ENCODE results near the gene NFIL3. TPM values are rescaled to one million over a fixed set of nuclear protein-coding genes. Genes with fewer than 3 reads are reported as not detected.
"Not testable (repeated sequence)": the region's sequence is repeated elsewhere in the genome, so short reads cannot be mapped to it uniquely, and the experiment has no call there.

NFIL3 gene, protein sequence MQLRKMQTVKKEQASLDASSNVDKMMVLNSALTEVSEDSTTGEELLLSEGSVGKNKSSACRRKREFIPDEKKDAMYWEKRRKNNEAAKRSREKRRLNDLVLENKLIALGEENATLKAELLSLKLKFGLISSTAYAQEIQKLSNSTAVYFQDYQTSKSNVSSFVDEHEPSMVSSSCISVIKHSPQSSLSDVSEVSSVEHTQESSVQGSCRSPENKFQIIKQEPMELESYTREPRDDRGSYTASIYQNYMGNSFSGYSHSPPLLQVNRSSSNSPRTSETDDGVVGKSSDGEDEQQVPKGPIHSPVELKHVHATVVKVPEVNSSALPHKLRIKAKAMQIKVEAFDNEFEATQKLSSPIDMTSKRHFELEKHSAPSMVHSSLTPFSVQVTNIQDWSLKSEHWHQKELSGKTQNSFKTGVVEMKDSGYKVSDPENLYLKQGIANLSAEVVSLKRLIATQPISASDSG
- 10 to 100 TPM; 26.7 to 44.5 (median 32.2) TPM for total RNA-seq
- 43.7 TPM for polyA plus RNA-seq
- long read RNA-seq, donor 1, transcript NFIL3-201 (2 exons, 2,085 nt): major isoform, 66 of 77 reads
- long read RNA-seq, donor 1, partial matches to known transcripts: 5 of 77 reads
- long read RNA-seq, donor 1, other reads (novel, unspliced or antisense): 6 of 77 reads
- long read RNA-seq, donor 2, transcript NFIL3-201 (2 exons, 2,085 nt): major isoform, 25 of 37 reads
- long read RNA-seq, donor 2, partial matches to known transcripts: 4 of 37 reads
- long read RNA-seq, donor 2, other reads (novel, unspliced or antisense): 8 of 37 reads
- long read RNA-seq, donor 3, transcript NFIL3-201 (2 exons, 2,085 nt): major isoform, 14 of 47 reads
- long read RNA-seq, donor 3, partial matches to known transcripts: 0 of 47 reads
- long read RNA-seq, donor 3, other reads (novel, unspliced or antisense): 33 of 47 reads
- long read RNA-seq, donor 4, transcript NFIL3-201 (2 exons, 2,085 nt): major isoform, 23 of 27 reads
- long read RNA-seq, donor 4, partial matches to known transcripts: 0 of 27 reads
- long read RNA-seq, donor 4, other reads (novel, unspliced or antisense): 4 of 27 reads

DNA sequence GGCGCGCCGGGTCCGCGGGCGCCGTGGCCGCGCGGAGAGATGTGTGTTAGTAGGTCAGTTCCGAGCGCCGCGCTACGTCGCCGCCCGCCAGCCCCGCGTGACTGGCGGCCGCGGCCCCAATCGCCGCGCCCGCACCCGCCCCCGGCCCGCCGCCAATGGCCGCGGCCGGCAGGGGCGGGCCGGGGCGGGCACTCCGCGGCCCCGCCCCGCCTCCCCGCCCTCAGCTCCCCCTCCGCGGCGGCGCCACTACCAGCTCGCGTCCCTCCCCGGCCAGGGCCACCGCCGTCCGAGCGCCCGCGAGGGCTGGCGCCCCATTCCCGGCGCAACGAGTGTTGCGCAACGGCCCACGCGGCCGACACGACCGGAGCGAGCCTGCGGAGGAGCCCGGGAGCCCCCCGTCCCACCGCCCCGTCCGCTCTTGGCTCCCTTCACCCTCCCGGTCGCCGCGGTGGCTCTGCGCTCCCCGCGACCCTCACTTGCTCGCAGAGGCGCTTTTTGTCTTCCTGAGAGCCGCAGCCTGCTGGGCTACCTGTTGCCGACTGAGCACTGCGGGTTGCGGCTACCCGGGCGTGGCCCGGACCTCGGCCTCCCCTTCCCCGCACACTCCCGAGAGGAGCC lies at the start of gene NFIL3:
TSS of gene NFIL3 (minus strand) at position 48 of the 618 bp plus-strand sequence. CDS start 13,098 bp downstream, outside the sequence.
- no peaks in the 10 kb centered on the region for H3K27me3 ChIP-seq (ENCODE audit: control insufficient read depth, insufficient read depth)
- peak within 1 kb of the TSS; percentile 98 for H3K27ac ChIP-seq (ENCODE audit: low read length)
- peaks cover 9% of the 10 kb centered on the region for H3K4me1 ChIP-seq (ENCODE audit: control insufficient read depth, insufficient read depth, low read length)
- ATAC-seq (peak; percentile 91 to 93), DNase-seq (peak; percentile 89 to 94 (median 94))
- intact Hi-C loops (cut with DNase I): loop anchor here (5.0 to 10.0 kb wide), 6 partner anchors 59 to 389 kb away; partner anchors contain the start of gene AUH (in 2 of the 4)
- under 1% methylated on average over 92 of the region's 92 CpGs for WGBS
- no peaks in the 10 kb centered on the region for H3K9me3 ChIP-seq (ENCODE audit: control insufficient read depth, low read length)
- peak within 1 kb of the TSS; percentile 100 for H3K4me3 ChIP-seq (ENCODE audit: low read length)

DNA sequence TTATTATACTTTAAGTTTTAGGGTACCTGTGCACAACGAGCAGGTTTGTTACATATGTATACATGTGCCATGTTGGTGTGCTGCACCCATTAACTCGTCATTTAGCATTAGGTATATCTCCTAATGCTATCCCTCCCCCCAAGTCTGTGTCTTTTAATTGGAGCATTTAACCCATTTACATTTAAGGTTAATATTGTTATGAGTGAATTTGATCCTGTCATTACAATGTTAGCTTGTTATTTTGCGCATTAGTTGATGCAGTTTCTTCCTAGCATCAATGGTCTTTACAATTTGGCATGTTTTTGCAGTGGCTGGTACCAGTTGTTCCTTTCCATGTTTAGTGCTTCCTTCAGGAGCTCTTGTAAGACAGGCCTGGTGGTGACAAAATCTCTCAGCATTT lies 47.9 kb upstream of the NFIL3 start:
- H3K27ac ChIP-seq (ENCODE audit: low read length); intact Hi-C loops (cut with DNase I); H3K4me1 ChIP-seq (ENCODE audit: control insufficient read depth, insufficient read depth, low read length); H3K9me3 ChIP-seq (ENCODE audit: control insufficient read depth, low read length); DNase-seq; ATAC-seq; H3K27me3 ChIP-seq (ENCODE audit: control insufficient read depth, insufficient read depth); H3K4me3 ChIP-seq (ENCODE audit: low read length): not testable (repeated sequence)
- 83% methylated on average over 3 of the region's 3 CpGs for WGBS

DNA sequence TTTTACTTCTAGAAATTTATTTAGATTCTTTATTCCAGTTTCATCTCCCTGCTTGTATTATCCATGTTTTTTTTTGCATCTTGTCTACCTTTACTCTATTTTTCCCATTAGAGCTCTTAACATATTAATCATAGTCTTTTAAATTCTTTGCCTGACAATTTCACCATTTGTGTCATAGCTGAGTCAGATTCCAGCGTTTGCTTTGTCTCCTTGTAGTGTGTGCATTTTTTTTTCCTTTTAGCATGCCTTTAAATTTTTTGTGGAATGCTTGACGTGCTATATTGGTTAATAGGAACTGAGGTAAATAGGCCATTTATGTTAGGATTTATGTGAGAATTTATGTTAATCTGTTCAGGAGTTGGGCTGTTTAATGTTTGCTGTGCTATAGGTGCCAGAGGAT lies 41.8 kb upstream of the NFIL3 start:
- Histone ChIP-seq H3K27me3 (ENCODE audit: control insufficient read depth, insufficient read depth) (no peaks in the 10 kb centered on the region), H3K9me3 (ENCODE audit: control insufficient read depth, low read length) (no peaks in the 10 kb centered on the region), H3K4me1 (ENCODE audit: control insufficient read depth, insufficient read depth, low read length) (no peaks in the 10 kb centered on the region), H3K27ac (ENCODE audit: low read length) (no peak overlapping the region), H3K4me3 (ENCODE audit: low read length) (no peak overlapping the region)
- ATAC-seq (no peak), DNase-seq (no peak)
- intact Hi-C loops (cut with DNase I): no loop called here
- WGBS: 88% methylated on average over 2 of the region's 2 CpGs

GRCh38 chr9:91458906-91459305 lies 35.3 kb upstream of the NFIL3 start:
- WGBS: 82% methylated on average over 2 of the region's 2 CpGs
- no peak overlapping the region for H3K27ac ChIP-seq (ENCODE audit: low read length)
- intact Hi-C loops (cut with DNase I): loop anchor here in 1 of 4 donors (10.0 kb wide), 1 partner anchor 56 kb away; no protein-coding TSS in a partner anchor
- ATAC-seq: no peak
- no peaks in the 10 kb centered on the region for H3K9me3 ChIP-seq (ENCODE audit: control insufficient read depth, low read length)
- DNase-seq: no peak
- no peaks in the 10 kb centered on the region for H3K4me1 ChIP-seq (ENCODE audit: control insufficient read depth, insufficient read depth, low read length)
- no peak overlapping the region for H3K4me3 ChIP-seq (ENCODE audit: low read length)
- no peaks in the 10 kb centered on the region for H3K27me3 ChIP-seq (ENCODE audit: control insufficient read depth, insufficient read depth)

GRCh38 chr9:91452844-91453243 lies 29.2 kb upstream of the NFIL3 start:
- no peak for ATAC-seq
- no peak for DNase-seq
- WGBS: 93% methylated on average over 1 of the region's 1 CpG
- H3K27ac ChIP-seq (ENCODE audit: low read length): no peak overlapping the region
- H3K27me3 ChIP-seq (ENCODE audit: control insufficient read depth, insufficient read depth): no peaks in the 10 kb centered on the region
- no peaks in the 10 kb centered on the region for H3K4me1 ChIP-seq (ENCODE audit: control insufficient read depth, insufficient read depth, low read length)
- intact Hi-C loops (cut with DNase I): loop anchor here in 1 of 4 donors (10.0 kb wide), 1 partner anchor 62 kb away; no protein-coding TSS in a partner anchor
- H3K4me3 ChIP-seq (ENCODE audit: low read length): no peak overlapping the region
- H3K9me3 ChIP-seq (ENCODE audit: control insufficient read depth, low read length): no peaks in the 10 kb centered on the region

DNA sequence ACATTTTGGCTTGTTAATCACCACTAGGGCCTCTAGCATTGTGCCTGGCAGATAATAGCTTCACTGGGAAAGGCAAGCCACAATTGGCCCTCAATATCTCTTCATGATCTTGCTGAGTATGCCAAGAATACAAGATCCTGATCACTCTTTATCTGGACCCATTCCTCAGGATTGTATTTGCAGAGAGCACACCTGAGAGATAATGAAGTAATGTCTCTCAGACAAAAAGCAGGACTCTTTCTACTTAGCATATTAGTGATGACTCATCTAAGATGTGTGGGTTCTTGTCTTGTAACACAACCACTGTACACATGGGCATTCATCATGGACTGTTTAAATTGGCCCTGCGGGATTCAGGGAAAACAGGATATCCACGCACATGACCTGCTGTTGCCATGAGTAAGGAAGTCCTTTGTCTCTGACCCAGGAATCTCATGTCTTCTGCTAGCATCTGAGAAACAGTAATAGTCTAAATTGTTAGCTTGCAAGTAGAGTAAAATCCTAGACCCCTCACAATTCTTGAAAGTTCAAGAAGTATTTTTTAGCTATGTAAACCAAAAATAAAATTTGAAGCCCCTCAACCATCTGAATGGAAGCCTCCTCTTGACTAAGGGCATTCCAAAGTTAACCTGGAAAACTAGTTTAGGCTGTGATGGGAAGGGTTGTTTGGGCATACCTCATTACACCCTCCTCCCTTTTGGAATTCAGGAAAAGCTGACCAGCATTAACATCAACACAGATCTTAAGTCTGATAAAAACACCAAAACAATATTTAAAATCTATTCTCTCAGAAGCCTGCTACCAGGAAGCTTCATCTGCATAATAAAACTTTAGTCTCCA lies 28.0 kb upstream of the NFIL3 start:
- no peak for ATAC-seq
- 81% methylated on average over 2 of the region's 2 CpGs for WGBS
- Histone ChIP-seq H3K4me3 (ENCODE audit: low read length) (no peak overlapping the region), H3K4me1 (ENCODE audit: control insufficient read depth, insufficient read depth, low read length) (no peaks in the 10 kb centered on the region), H3K9me3 (ENCODE audit: control insufficient read depth, low read length) (no peaks in the 10 kb centered on the region), H3K27me3 (ENCODE audit: control insufficient read depth, insufficient read depth) (no peaks in the 10 kb centered on the region), H3K27ac (ENCODE audit: low read length) (no peak overlapping the region)
- no peak for DNase-seq
- intact Hi-C loops (cut with DNase I): loop anchor here in 1 of 4 donors (10.0 kb wide), 1 partner anchor 63 kb away; no protein-coding TSS in a partner anchor

DNA sequence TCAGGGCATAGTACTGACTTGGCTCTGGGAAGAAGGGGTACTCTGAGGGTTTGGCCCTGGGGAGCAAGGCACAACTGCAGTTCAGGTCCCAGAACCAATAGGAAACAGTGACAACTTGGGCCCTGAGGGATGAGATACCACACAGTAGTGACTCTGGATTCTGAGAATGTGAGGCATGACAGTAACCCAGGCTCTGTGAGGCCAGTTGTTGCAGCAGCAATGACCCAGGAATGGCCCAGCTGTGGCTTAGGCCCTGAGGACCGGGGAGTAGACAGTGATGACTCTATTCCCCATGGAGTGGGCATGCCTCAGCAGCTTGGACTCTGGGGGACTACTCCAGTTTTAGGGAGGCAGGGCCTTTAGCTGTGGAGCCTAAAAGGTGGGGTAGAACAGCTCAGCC lies 21.5 kb upstream of the NFIL3 start:
- DNase-seq (no peak), ATAC-seq (no peak)
- H3K27ac ChIP-seq (ENCODE audit: low read length): no peak overlapping the region
- intact Hi-C loops (cut with DNase I): no loop called here
- H3K4me3 ChIP-seq (ENCODE audit: low read length): no peak overlapping the region
- no peaks in the 10 kb centered on the region for H3K9me3 ChIP-seq (ENCODE audit: control insufficient read depth, low read length)
- WGBS: 83% methylated on average over 1 of the region's 1 CpG
- no peaks in the 10 kb centered on the region for H3K4me1 ChIP-seq (ENCODE audit: control insufficient read depth, insufficient read depth, low read length)
- no peaks in the 10 kb centered on the region for H3K27me3 ChIP-seq (ENCODE audit: control insufficient read depth, insufficient read depth)

DNA sequence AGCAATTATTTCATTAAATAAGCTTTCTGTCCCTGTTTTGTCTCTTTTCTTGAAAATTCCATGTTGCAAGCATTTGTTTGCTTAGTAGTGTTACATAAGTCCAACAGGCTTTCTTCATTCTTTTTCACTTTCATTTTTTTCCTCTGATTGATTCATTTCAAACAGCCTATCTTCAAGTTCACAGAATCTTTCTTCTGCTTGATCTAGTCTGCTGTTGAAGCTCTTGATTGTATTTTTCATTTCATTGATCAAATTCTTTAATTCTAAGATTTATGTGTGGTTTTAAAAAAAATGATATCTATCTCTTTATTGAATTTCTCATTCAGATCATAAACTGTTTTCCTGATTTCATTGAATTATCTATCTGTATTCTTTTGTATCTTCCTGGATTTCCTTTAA lies 20.4 kb upstream of the NFIL3 start:
- Histone ChIP-seq H3K4me3 (ENCODE audit: low read length) (no peak overlapping the region), H3K27ac (ENCODE audit: low read length) (no peak overlapping the region), H3K9me3 (ENCODE audit: control insufficient read depth, low read length) (no peaks in the 10 kb centered on the region), H3K27me3 (ENCODE audit: control insufficient read depth, insufficient read depth) (no peaks in the 10 kb centered on the region), H3K4me1 (ENCODE audit: control insufficient read depth, insufficient read depth, low read length) (no peaks in the 10 kb centered on the region)
- no peak for DNase-seq
- ATAC-seq: no peak
- intact Hi-C loops (cut with DNase I): no loop called here

GRCh38 chr9:91443321-91443993 lies 19.8 kb upstream of the NFIL3 start:
- no peaks in the 10 kb centered on the region for H3K27me3 ChIP-seq (ENCODE audit: control insufficient read depth, insufficient read depth)
- DNase-seq (no peak), ATAC-seq (no peak)
- H3K4me1 ChIP-seq (ENCODE audit: control insufficient read depth, insufficient read depth, low read length): no peaks in the 10 kb centered on the region
- no peak overlapping the region for H3K27ac ChIP-seq (ENCODE audit: low read length)
- H3K4me3 ChIP-seq (ENCODE audit: low read length): no peak overlapping the region
- 80% methylated on average over 8 of the region's 8 CpGs for WGBS
- intact Hi-C loops (cut with DNase I): no loop called here
- no peaks in the 10 kb centered on the region for H3K9me3 ChIP-seq (ENCODE audit: control insufficient read depth, low read length)
